ENCODE results near the gene ARHGAP15. TPM values are rescaled to one million over a fixed set of nuclear protein-coding genes. Genes with fewer than 3 reads are reported as not detected.

The ARHGAP15 gene
- total and polyA plus RNA-seq, 2 experiments from 2014 or later: 0.26 TPM; not detected in 1

DNA sequence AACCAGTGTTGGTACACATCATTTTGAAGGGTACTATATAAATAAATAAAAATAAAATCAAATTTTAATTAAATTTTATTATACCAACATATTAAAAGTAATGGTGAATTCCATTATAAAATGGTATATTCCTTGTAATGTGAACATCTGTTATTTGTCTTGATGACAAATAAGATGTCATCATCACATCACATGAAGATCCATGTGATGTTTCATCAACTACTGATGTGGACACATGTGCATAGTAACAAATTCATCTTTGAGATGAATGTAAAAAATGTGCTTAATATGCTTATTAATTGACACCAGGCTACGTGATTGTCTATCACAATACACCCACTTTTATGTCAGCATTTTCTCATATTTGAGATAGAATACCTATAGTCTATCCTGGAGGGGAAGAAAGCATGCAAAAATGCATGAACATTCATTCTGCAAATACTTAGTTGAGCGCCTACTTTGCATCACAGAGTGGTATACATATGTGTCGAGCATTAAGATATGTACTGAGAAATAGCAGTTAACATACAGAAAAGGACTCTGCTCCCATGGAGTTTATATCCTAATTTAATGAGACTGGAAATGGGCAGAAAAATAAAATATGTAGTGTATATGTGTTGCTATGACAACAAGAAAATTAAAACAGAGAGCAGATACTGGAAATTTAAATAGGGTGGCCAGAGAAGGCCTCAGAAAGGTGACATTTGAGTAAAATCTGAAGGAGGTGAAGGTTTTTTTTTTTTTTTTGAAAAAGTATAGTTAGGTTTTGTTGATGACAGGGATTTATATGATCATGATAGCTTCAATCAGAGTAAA, 281.1 kb downstream of the ARHGAP15 start:
- TF ChIP-seq POLR2AphosphoS5 (IDR thresholded peaks at IDR 0.05; ENCODE audit: low read depth) (no peak), ZNF331 (CRISPR knock-in tag; IDR thresholded peaks at IDR 0.05; ENCODE audit: low read depth) (no peak), EZH2phosphoT487 (IDR thresholded peaks at IDR 0.05; ENCODE audit: unreplicated experiment) (no peak), JUNB (IDR thresholded peaks at IDR 0.05; ENCODE audit: unreplicated experiment) (no peak), CREB1 (CRISPR knock-in tag; IDR thresholded peaks at IDR 0.05; ENCODE audit: low read depth) (no peak), STAT1 (IDR thresholded peaks at IDR 0.05; ENCODE audit: unreplicated experiment) (no peak), NANOG (IDR thresholded peaks at IDR 0.05; ENCODE audit: borderline replicate concordance) (no peak)
- TF ChIP-seq, protein P1, sequence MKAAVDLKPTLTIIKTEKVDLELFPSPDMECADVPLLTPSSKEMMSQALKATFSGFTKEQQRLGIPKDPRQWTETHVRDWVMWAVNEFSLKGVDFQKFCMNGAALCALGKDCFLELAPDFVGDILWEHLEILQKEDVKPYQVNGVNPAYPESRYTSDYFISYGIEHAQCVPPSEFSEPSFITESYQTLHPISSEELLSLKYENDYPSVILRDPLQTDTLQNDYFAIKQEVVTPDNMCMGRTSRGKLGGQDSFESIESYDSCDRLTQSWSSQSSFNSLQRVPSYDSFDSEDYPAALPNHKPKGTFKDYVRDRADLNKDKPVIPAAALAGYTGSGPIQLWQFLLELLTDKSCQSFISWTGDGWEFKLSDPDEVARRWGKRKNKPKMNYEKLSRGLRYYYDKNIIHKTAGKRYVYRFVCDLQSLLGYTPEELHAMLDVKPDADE (IDR thresholded peaks at IDR 0.05): no peak
- TF ChIP-seq, protein P2, sequence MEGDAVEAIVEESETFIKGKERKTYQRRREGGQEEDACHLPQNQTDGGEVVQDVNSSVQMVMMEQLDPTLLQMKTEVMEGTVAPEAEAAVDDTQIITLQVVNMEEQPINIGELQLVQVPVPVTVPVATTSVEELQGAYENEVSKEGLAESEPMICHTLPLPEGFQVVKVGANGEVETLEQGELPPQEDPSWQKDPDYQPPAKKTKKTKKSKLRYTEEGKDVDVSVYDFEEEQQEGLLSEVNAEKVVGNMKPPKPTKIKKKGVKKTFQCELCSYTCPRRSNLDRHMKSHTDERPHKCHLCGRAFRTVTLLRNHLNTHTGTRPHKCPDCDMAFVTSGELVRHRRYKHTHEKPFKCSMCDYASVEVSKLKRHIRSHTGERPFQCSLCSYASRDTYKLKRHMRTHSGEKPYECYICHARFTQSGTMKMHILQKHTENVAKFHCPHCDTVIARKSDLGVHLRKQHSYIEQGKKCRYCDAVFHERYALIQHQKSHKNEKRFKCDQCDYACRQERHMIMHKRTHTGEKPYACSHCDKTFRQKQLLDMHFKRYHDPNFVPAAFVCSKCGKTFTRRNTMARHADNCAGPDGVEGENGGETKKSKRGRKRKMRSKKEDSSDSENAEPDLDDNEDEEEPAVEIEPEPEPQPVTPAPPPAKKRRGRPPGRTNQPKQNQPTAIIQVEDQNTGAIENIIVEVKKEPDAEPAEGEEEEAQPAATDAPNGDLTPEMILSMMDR (conservative IDR thresholded peaks at IDR 0.05; ENCODE audit: low read depth in 2 of 2): no peak
- TF ChIP-seq, protein P3, sequence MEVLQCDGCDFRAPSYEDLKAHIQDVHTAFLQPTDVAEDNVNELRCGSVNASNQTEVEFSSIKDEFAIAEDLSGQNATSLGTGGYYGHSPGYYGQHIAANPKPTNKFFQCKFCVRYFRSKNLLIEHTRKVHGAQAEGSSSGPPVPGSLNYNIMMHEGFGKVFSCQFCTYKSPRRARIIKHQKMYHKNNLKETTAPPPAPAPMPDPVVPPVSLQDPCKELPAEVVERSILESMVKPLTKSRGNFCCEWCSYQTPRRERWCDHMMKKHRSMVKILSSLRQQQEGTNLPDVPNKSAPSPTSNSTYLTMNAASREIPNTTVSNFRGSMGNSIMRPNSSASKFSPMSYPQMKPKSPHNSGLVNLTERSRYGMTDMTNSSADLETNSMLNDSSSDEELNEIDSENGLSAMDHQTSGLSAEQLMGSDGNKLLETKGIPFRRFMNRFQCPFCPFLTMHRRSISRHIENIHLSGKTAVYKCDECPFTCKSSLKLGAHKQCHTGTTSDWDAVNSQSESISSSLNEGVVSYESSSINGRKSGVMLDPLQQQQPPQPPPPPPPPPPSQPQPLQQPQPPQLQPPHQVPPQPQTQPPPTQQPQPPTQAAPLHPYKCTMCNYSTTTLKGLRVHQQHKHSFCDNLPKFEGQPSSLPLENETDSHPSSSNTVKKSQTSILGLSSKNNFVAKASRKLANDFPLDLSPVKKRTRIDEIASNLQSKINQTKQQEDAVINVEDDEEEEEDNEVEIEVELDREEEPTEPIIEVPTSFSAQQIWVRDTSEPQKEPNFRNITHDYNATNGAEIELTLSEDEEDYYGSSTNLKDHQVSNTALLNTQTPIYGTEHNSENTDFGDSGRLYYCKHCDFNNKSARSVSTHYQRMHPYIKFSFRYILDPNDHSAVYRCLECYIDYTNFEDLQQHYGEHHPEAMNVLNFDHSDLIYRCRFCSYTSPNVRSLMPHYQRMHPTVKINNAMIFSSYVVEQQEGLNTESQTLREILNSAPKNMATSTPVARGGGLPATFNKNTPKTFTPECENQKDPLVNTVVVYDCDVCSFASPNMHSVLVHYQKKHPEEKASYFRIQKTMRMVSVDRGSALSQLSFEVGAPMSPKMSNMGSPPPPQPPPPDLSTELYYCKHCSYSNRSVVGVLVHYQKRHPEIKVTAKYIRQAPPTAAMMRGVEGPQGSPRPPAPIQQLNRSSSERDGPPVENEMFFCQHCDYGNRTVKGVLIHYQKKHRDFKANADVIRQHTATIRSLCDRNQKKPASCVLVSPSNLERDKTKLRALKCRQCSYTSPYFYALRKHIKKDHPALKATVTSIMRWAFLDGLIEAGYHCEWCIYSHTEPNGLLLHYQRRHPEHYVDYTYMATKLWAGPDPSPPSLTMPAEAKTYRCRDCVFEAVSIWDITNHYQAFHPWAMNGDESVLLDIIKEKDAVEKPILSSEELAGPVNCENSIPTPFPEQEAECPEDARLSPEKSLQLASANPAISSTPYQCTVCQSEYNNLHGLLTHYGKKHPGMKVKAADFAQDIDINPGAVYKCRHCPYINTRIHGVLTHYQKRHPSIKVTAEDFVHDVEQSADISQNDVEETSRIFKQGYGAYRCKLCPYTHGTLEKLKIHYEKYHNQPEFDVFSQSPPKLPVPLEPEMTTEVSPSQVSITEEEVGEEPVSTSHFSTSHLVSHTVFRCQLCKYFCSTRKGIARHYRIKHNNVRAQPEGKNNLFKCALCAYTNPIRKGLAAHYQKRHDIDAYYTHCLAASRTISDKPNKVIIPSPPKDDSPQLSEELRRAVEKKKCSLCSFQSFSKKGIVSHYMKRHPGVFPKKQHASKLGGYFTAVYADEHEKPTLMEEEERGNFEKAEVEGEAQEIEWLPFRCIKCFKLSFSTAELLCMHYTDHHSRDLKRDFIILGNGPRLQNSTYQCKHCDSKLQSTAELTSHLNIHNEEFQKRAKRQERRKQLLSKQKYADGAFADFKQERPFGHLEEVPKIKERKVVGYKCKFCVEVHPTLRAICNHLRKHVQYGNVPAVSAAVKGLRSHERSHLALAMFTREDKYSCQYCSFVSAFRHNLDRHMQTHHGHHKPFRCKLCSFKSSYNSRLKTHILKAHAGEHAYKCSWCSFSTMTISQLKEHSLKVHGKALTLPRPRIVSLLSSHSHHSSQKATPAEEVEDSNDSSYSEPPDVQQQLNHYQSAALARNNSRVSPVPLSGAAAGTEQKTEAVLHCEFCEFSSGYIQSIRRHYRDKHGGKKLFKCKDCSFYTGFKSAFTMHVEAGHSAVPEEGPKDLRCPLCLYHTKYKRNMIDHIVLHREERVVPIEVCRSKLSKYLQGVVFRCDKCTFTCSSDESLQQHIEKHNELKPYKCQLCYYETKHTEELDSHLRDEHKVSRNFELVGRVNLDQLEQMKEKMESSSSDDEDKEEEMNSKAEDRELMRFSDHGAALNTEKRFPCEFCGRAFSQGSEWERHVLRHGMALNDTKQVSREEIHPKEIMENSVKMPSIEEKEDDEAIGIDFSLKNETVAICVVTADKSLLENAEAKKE (CRISPR knock-in tag; IDR thresholded peaks at IDR 0.05): no peak
- TF ChIP-seq, protein P4, sequence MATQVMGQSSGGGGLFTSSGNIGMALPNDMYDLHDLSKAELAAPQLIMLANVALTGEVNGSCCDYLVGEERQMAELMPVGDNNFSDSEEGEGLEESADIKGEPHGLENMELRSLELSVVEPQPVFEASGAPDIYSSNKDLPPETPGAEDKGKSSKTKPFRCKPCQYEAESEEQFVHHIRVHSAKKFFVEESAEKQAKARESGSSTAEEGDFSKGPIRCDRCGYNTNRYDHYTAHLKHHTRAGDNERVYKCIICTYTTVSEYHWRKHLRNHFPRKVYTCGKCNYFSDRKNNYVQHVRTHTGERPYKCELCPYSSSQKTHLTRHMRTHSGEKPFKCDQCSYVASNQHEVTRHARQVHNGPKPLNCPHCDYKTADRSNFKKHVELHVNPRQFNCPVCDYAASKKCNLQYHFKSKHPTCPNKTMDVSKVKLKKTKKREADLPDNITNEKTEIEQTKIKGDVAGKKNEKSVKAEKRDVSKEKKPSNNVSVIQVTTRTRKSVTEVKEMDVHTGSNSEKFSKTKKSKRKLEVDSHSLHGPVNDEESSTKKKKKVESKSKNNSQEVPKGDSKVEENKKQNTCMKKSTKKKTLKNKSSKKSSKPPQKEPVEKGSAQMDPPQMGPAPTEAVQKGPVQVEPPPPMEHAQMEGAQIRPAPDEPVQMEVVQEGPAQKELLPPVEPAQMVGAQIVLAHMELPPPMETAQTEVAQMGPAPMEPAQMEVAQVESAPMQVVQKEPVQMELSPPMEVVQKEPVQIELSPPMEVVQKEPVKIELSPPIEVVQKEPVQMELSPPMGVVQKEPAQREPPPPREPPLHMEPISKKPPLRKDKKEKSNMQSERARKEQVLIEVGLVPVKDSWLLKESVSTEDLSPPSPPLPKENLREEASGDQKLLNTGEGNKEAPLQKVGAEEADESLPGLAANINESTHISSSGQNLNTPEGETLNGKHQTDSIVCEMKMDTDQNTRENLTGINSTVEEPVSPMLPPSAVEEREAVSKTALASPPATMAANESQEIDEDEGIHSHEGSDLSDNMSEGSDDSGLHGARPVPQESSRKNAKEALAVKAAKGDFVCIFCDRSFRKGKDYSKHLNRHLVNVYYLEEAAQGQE (IDR thresholded peaks at IDR 0.05; ENCODE audit: unreplicated experiment): no peak
- ATAC-seq: no peak
- Mint-ChIP-seq H3K36me3 (ENCODE audit: low read depth) (no peaks in the 10 kb centered on the region), H3K4me1 (no peaks in the 10 kb centered on the region), H3K27ac (no peak overlapping the region), H3K4me3 (no peak overlapping the region), H3K27me3 (ENCODE audit: insufficient read depth, low read depth, poor library complexity) (peaks cover 2% of the 10 kb centered on the region), H3K9me3 (no peaks in the 10 kb centered on the region)
- Histone ChIP-seq H3K27ac (ENCODE audit: low read depth) (no peak overlapping the region), H3K9me2 (ENCODE audit: insufficient read depth) (peaks cover 5% of the 10 kb centered on the region; the same call in 1 of the 2 replicates), H3K79me2 (replicated peaks; ENCODE audit: insufficient read depth) (no peaks in the 10 kb centered on the region), H3K27me3 (ENCODE audit: insufficient read depth) (no peaks in the 10 kb centered on the region), H2AFZ (no peak overlapping the region), H3K4me2 (no peak overlapping the region), H3K36me3 (ENCODE audit: insufficient read depth) (no peaks in the 10 kb centered on the region), H3K4me1 (ENCODE audit: insufficient read depth) (no peaks in the 10 kb centered on the region), H3K4me3 (no peak overlapping the region), H3F3A (replicated peaks; ENCODE audit: low read depth) (no peaks in the 10 kb centered on the region), H4K20me1 (replicated peaks; ENCODE audit: insufficient read depth) (no peaks in the 10 kb centered on the region)
- DNase-seq (ENCODE audit: low spot score): no peak

Data from GM23338 (cell line).